ENCODE measurements around the gene HRH4.

- TF ChIP-seq, protein P1, sequence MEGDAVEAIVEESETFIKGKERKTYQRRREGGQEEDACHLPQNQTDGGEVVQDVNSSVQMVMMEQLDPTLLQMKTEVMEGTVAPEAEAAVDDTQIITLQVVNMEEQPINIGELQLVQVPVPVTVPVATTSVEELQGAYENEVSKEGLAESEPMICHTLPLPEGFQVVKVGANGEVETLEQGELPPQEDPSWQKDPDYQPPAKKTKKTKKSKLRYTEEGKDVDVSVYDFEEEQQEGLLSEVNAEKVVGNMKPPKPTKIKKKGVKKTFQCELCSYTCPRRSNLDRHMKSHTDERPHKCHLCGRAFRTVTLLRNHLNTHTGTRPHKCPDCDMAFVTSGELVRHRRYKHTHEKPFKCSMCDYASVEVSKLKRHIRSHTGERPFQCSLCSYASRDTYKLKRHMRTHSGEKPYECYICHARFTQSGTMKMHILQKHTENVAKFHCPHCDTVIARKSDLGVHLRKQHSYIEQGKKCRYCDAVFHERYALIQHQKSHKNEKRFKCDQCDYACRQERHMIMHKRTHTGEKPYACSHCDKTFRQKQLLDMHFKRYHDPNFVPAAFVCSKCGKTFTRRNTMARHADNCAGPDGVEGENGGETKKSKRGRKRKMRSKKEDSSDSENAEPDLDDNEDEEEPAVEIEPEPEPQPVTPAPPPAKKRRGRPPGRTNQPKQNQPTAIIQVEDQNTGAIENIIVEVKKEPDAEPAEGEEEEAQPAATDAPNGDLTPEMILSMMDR (conservative IDR thresholded peaks at IDR 0.05; ENCODE audit: low read depth, low read length), result no peak
- no peak for TF ChIP-seq EZH2 (IDR thresholded peaks at IDR 0.05; ENCODE audit: borderline replicate concordance, low read depth, low read length, poor library complexity, severe bottlenecking)
These were observed 31.7 kb upstream of the HRH4 start for GRCh38 chr18:24428709-24429108.

All from A673 (cell line).